CD4-positive, alpha-beta T cell treated with Interleukin-12 subunit alpha and Interleukin-12 subunit beta, for 1 hour (primary cell): Measurements from ENCODE around the gene FHL2.

ENCODE experiments used
- DNase-seq: peaks from one replicate; pipeline ENCODE4 v3.0.0-alpha.2; 2020

FHL2 gene

DNA sequence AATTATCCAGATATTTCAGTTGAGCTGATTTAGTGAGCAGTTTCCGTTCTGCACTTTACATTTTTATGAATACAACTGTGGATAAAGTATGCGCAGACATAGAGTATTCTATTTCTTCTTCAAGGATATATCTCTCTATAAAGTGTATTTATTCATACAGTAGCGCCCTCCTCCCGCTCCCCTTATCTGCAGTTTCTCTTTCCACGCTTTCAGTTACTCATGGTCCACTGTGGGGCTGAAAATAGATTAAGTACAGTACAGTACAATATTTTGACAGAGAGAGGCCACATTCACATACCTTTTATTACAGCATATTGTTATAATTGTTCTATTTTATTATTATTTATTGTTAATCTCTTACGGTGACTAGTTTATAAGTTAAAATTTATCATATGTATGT lies 19.7 kb upstream of the FHL2 start:
- DNase-seq: no peak

DNA sequence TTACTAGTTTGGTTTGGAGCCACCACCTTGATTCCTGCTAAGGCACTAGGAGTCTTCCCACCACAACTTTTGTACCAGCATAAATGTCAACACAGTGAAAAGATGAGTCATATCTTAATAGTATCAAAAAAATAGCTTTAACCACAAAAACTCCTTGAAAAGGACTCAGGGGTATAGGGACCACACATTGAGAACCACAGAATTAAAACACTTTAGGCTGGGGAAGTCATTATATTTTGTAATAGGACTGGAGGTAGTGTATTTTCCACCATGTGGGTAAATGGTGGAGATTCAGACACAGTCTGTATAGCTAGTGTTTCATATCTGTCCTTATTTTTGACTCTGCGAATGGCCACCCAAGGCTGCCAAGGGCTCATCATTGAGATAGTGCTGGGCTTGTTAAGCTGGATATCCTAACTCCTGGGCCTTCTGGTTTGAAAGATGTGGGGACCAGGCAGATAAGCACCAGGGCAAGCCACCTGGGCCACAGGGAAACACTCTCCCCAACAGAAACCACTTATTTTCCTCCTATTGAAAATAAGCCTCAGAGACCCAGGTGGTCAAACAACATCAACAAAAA lies 19.1 kb upstream of the FHL2 start:
- no peak for DNase-seq

DNA sequence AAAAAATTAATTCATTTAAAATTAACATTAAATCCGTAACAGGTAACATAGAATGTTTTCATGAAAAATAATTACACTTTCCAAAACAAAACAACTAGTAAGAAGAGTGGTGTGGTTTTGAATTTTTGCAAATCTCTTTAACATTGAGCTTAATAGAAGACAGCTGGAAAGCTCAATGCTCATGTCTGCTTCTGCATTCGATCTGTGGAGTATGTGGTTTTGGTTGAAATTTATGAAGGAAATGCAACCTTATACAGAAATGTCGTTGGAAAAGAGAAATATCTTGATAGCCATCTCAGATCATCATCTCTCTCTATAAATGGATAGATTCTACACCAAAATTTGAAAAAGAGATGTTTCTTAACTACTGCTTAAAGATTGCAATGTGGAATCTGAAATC lies 17.3 kb upstream of the FHL2 start:
- DNase-seq: no peak

DNA sequence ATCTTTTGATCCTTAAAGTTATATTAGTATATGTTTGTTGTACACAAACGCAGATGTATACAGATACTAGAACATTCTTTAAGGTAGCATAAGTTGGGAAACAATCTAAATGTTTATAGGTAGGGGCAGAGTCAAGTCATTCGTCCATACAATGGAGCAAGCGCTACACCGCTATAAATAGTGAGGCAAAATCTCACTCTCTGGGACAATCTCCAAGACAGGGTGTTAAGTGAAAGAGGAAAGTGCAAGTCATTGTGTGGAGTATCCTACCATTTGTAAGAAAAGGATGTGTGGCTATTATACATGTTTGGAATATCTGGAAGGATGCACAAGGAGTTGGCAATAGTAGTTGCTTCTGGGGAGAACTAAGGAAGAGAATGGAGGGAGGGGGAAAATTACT lies 16.2 kb upstream of the FHL2 start:
- no peak for DNase-seq

DNA sequence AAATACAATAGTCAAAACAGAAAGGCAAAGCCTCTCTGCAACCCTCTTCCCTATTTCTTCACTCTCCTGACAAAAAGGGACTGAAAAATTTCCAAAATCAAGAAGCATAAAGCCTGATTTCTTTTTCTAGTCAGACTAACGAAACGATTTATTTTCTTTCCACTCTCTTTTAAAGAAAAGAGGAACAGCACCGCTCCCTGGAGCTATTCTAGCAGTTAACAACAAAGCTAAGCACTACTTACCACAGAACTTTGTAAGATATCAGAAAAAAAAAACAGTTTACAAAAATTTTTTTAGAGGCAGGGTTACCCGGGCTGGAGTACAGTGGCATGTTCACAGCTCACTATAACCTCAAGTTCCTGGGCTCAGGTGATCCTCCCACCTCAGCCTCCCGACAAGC lies 14.4 kb upstream of the FHL2 start:
- no peak for DNase-seq

DNA sequence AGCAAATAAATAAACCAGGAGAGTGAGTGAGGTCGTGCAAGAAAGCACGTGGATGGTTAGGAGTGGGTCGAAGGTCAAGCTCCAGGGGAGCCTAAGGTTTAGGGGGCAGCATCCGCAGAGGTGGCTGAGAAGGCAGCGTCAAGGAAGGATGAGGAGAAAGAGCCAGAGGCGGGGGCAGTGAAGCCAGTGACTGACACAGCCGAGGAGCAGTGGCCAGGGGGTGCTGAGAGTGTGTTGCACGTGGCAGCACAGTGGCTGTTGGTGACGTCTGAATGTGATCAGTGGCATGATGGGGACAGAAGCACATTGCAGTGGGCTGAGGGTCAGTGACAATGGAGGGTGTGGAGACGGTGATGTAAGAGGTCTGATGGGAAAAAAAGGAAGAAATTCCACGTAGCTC lies 13.7 kb upstream of the FHL2 start:
- DNase-seq: no peak

DNA sequence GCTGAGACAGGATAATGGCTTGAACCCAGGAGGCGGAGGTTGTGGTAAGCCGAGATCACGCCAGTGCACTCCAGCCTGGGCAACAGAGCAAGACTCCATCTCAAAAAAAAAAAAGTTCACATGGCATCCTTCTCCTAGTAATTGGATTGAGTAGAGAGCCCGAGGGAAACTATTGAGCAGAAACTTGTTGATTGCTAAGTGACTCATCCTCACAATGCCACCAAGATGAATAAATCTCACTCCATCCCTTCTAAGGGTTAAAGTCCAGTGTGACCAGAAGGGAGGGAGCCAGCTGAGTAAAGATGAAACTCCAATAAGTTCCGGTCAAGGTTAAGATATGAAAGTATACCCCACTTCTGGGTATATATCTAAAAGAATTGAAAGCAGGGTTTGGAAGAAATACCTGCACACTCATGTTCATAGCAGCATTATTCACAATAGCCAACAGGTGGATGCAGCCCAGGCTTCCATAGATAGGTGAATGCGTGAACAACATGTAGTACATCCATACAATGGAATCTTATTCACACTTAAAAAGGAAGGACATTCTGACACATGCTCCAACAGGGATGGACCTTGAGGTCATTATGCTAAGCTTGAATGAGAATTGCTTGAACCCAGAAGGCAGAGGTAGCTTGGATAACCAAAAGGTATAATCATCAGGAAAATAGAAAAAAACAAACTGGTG lies 13.0 kb upstream of the FHL2 start:
- no peak for DNase-seq

DNA sequence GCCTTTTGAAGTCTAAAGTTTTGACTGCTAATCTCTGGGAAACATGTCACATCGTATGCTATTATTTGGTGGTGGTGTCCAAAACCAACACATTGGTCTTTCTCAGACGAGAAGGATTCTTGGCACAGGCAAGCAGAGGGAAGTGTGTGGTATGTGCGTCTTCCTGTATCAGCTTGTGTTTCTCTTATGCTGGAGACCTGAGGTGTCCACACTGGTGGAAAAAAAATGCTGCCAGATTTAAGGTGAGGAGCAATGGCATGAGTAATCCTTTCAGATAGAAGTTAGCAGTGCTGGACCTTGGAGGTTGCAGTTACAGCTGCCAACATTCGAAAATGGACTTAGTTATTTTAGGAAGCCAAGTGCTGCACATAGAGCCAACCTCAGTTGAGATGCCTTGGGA lies 11.7 kb upstream of the FHL2 start:
- DNase-seq: no peak

DNA sequence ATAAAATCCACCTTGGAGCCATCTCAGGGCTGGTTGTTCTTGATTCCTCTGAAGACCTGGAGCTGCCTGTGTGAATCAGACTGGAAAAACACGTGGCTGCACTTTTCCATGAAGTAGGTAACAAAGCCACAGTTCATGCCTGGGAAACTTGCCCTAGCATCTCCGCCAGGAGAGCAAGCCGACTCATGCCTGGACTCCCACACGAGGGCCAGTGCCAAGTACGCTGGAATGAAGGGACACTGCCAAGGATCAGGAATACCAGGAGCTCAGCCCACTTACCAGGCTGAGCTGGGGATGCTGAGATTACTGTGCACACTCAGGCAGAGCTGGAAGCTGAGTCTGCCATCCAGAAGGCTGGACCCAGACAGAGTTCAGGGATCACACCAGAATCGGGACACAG lies 10.9 kb upstream of the FHL2 start:
- DNase-seq: no peak

DNA sequence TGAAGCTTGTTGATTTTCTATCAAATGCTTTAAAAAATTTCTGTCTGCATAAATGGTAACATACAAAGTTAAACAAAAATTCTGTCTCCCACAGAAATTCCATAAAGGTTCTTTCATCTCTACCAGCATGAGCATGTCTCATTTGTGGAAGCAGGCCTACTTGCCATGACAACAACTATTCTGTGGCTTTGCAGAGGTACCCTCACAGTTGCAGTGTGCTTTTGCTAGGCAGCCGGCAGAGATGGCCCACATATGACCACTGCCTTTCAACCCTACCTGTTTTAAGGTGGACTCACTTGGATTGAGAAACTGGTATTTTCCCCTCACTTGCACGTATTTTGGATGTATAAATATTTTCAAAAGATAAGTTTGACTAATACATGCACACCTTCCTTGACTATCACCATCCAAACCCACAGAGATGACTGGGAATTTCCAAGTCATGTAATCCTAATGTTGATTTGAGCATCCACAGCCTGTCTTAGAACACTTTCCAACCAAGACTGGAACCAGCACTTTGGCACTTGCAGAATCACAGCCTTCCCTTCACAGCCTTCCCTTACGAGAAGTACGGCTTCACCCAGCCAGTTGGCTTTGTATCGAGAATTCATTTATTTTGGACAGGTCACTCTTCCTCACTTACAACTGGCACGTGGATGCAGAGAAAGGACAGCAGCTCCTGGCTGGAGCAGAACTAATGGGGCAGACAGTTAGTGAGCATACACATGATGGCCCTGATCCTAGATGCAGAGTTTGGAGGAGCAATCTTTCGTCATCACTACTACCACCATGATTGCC lies 9.3 kb upstream of the FHL2 start:
- DNase-seq: no peak

DNA sequence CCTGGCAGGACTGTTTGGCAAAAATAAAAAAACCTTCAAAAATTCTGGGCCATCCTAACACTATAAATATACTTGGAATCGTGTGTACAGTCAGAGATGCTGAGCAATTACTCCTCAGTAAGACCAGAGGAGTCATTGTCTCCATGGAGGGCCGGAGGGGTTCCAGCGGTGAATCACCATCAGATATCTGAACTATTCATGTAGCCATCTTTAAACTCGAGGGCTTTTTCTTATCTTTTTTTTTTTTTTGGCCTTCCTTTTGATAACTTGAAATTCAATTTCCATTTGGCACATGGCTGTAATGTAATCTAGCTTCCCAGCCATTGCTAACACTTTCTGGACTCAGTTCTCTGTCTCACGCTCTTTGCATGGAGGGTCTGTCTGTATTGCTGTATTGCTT lies 7.4 kb upstream of the FHL2 start:
- no peak for DNase-seq

DNA sequence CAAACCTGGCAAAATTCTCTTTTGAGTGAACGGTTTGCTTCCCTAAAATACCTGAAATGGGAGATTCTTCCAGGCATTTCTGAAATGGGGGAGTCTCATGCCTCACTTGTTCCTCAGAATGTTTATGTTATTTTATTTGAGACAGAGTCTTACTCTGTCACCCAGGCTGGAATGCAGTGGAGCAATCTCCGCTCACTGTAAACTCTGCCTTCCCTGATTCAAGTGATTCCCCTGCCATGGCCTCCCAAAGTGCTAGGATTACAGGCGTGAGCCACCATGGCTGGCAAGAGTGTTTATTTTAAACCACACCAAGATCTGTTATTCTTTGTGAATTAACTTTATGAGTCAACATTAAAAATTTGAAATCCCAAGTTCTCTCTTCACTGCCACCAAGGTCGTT lies 6.4 kb upstream of the FHL2 start:
- no peak for DNase-seq

DNA sequence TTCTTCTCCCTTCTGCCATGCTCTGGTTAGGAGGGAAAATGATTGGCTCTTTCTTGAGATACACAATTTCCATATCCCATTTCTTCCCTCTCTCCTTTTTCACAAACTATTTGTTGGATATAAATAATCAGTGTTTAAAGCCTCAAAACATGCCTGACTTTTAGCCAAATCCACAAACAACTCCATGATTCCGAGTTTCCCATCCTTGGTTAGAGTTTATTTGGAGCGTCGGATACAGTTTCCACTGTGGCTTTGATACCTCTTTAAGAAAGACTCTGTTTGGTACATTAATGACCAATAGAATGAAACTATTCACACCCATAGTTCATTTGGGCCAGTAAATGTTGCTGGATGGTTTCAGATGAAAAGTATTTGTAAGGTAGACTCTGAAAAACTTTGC lies 5.9 kb upstream of the FHL2 start:
- no peak for DNase-seq

DNA sequence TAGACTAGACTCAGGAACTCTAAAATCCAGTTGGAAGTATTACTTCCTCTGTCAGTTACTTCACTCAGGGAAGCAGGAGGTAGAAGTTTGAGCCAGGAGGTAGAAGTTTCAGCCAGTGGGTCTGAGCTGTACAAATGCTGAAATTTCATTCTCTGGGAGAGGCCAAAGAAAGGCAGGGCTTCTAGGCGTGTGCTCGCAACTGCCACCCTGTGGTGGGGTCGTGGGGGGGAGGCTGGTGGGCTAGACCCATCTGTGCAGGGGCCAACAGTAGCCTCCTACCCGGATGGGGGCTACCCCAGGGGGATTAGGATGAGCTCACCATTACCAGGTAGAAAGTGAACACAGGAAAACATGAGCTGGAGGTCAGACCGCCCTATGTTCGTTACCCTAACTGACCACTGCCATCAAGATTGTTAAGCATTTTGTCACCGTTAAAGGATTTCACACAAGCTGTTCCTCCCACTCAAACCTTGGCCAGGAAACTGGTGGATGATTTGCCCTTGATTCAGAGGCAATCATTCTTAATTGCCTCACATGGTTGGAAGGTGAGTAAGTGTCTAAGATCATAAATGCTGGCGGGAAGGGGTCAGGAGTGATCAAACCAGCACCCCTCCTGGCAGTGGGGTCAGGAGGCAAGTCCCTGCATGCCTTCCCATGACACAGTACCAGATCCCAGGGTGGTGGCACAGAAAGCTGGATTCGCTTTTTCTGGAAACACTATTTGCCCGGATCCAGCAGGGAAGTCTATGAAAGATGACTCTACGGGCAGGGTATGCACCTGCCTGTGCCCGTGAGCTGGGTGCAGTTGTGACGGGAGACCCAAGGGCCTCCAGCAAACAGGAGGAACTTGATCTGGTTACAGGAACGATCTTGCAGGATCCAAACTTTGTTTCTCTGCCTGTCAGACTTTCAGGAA lies 5.2 kb upstream of the FHL2 start:
- DNase-seq: no peak

DNA sequence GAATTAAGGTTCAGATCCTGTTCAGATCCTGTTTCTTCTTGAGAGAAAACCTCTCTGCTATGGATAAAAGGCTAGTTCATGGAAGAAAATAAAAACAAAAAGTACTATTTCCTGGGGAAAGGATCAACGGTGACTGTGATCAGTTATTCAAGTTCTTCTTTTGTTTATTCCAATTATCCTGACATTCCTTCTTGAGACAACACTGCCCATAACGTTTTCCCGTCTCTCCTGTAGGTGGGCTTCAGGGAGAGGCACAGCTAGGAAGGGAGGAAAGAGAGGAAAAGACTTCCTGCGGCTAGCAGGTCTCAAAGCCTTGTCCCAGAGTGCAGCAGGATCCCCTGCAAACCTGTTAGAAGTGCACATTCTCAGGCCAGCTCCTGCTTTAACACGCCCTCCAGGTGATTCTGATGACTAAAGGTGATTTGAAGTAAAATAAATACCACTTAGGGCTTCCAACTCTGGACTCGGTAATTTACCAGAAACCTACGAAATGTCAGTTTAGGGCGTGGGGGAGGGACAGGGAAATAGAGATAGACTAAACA lies 4.5 kb upstream of the FHL2 start:
- no peak for DNase-seq

DNA sequence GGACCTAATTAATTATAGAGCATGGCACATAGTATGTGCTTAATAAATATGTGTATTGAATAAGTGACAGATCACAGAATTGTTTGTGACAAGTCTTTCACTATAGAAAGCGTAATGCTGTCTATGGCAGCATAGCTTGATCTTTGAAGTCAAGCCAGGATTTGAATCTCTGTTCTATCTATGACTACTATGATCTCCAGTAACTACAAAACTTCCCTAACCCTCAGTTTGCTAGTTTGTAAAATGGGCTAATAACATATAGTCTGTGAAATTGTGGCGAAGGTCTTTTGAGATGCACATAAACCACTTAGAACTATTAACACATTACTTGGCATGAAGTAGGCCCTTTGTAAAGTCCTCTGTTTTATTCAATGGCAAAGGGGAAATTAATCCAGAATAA lies 4.0 kb upstream of the FHL2 start:
- no peak for DNase-seq

DNA sequence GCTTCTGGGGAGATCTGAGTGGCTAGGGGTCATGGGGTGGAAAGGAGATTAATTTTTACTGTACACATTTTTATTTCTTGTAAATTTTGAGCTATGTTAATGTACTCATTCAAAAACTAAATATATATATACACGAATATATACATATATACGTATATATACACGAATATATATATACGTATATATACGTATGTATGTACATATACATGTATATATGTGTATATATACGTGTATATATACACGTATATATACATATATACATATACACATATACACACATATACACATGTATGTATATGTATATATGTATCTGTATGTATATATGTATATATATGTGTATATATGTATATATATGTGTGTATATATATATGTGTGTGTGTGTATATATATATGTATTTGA lies 3.0 kb upstream of the FHL2 start:
- no peak for DNase-seq

DNA sequence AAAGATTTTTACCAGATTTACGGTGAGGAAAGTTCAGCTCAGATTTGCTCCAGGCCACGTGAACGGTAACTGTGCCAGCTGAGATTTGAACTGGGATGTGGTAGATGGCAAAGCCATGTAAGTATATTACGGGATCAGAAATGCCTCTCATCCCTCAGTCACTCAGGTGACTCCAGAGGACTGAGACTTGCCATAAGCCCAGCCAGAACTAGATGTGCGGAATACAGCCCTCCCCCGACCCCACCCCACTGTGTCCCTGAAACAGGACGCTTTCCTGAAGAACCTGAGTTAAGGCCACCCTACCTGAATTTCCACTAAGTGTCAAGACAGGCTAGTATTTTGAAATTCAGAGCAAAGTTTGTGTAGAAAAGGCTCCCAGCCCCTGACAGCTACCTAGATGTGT lies 1.3 kb upstream of the FHL2 start:
- DNase-seq: no peak

DNA sequence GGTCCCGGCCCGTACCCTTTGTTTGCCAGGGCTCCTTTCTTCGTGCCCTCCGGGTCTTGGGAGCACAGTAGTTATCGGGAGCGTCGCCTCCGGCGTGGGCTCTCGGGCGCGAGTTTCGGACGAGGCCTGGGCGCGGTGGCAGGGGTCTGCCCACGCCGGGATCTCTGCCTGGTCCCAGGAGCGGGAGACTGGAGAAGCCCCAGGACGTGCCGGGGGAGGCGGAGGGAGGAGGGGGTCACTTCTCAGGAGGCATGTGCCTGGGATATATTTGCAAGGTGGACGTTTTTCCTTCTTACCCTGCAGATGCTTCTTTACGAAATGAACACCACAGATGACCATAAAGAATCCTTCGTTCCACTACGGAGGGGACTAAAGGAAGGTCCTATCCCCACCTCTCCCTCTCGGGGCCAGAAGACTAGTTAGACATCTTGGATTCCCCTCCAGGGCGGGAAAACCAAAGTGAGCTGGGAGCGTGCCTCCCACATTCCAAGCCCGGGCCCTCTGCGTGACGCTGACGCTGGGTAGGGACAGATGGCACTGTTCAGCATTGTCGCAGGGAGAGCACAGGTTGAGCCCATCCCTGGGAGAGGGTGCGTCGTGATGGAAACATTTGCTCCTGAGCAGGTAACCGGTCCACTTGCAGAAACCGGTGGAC lies 483 bp upstream of the FHL2 start:
- DNase-seq: no peak

DNA sequence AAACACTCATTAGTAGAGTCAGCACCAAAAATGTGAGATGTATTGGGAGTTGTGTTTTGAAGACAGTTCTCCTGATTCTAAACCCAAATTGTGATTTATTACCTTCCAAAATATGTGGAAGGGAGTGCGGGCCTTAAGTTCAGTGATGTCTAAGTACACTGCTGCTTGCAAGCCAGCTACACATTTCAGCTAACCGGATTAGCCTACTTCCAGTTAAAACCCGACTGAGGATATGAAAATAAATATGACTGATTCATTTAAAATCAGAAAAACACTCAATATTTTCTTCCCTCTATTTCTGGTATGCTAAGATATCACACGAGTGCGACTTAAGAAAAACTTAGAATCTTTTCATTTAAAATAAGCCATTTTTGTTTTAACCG lies 907 bp downstream of the FHL2 start:
- no peak for DNase-seq

DNA sequence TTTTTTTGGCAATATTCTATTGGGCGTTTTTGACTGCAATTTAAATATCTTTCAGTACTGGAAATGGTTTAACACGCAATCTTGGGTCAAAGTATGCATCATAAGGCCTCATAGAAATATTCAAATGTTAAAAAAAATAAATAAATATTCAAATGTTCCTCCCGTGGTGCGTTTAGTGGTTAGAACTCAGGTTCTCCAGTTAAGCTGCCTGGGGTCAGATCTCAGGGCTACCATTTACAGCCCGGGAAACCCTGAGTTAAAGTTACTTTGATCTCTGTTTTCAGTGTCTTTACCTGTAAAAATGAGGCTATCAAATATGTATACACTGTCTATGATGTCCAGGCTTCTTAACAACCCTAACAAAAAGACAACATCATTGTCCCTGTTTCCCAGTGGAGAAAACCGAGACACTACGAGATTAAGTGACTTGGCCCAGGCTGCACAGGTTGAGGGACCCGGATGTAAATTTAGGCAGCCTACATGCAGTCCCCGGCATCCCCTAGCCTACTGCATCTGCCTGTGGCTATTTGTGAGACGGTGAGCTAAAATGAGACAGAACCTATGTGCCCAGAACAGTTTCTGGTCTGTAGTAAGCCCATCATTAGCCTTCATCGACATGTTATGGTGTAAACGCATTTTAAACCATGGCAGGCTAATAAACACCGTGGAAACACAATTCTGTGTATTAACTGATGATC lies 1.7 kb downstream of the FHL2 start:
- no peak for DNase-seq
